Hepatocyte (in vitro differentiated cells): ENCODE data around the gene WSCD1.

ENCODE experiments used
- CTCF ChIP-seq: fragments of 200-600 bp; sonication (generic); IDR thresholded peaks from 2 replicates; pipeline ENCODE4 v1.5.1; 2016; ENCODE audit warnings: antibody characterized with exemption, mild to moderate bottlenecking; ENCODE audit not compliant: poor library complexity
- EZH2 ChIP-seq: fragments of 200-600 bp; sonication (generic); IDR thresholded peaks from 2 replicates; pipeline ENCODE4 v1.6.1; 2016; ENCODE audit warnings: antibody characterized with exemption, mild to moderate bottlenecking, borderline replicate concordance

- TF ChIP-seq EZH2 (no peak), CTCF (no peak)
Observed at GRCh38 chr17:6094453-6094852, 24.3 kb downstream of the WSCD1 start.
